Measurements from ENCODE around the gene EPN2.
"Not testable (repeated sequence)": the region's sequence is repeated elsewhere in the genome, so short reads cannot be mapped to it uniquely, and the experiment has no call there.

The EPN2 gene

DNA sequence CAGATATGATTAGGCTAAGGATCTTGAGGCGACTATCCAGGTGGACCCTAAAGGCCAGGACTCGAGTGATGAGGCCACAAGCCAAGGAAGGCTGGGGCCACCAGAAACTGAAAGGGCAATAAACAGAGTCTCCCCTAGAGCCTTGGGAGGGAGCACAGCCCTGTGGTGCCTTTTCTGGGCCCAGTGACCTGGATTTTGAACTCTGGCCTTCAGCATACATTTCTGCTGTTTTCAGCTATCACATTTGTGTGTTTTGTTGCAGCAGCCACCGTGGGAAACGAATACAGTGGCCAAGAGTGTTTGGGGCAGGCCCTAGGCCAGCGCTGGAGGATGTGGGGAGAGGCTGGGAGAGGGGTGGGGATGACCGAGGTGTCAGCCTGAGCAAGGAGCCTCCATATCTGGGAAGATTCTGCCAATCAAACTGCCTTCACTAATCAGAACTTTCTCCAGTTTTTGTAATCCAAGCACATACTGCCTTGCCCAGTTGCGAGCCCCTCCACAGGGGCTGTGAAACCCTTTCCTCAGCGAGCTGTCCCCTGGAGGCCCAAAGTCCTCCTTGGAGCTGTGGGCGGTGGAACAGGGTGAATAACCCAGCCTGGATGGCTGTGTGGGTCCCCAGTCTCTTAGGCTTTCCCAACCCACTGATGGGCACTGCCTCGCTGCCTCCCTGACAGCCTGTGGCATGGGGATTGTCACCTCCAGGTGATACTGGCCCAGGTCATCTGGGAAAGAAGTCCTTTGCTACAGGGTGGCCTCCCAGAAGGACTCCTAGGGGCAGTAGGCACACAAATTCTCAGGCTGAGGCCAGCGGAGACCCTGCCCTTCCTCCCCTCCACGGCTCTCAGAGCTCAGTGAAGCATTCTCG lies 108.6 kb downstream of the EPN2 start:
- DNase-seq (ENCODE audit: low spot score), result no peak

DNA sequence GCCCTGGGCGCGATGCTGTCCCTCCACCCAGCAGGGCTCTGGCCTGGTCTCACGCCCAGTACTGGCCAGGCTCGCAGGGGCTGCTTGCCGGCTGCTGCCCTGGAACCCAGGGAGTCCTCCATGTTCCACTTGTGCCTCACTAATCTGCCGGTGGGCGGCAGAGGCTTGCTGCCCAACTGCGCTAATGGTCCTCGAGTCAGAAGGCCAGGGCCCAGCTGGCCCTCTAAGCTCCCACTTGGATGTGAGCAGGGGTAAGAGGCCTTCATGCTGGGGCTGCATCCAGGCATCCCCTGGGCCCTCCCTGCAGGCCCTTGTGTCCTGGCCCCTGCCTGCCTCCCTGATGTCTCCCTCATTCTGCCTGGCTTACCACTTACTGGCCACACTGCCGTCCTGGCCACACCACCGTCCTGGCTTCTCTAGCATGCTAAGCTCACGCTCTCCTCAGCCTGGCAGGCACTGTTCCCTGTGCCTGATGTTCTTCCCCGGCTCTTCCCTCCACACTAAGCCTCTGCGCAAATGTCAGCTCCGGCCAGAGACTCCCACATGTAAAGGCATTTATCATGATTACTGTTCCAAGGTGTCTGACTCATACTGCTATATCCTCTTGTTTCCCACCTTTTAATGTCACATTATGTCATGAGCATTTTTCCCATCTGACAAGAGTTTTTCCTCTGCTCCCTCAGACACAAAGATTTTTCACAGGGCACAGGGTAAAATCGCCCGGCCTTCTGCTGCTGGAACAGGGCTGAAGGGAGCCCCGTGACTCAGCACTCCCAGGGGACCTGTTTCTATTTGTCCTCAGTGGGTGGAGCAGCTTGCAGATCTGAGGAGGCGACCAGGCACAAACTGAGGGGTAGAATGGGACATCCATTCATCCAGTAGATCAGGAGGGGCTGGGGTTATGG lies 109.4 kb downstream of the EPN2 start:
- peak; percentile 86 for DNase-seq (ENCODE audit: low spot score)

DNA sequence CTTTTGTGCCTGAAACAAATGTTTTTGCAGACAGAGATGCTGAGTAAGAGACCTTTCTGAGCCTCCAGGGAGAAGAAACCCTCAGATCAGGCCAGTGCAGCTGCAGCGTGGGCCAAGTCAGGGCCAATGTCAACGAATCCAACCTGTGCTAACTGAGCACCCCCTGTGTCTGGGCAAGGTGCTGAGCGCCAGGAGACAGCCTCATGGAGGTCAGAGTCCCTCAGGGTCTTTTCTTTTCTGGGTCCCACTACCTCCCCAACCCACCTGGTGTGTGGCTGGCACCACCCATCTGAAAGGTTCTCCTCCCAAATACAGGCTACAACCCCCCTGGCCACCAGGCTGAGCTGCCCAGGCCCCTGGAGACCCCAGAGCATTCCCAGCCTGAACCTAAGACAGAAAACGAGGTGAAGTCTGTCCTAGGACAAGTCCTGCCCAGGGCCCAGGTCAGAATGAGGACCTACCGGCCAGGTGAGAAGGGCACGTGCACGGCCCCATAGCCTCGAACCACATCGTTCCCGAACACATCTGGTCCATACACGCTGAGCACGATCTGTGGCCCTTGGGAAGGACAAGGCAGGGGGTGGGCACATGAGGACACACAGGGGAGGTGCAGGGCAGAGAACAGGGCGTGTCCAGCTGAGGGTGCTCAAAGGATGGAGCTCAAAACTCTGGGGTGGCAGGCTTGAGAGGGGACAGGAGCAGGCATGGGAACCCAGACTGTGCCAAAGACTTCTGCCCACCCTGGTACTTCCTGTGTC lies 110.3 kb downstream of the EPN2 start:
- DNase-seq (ENCODE audit: low spot score), result no peak

DNA sequence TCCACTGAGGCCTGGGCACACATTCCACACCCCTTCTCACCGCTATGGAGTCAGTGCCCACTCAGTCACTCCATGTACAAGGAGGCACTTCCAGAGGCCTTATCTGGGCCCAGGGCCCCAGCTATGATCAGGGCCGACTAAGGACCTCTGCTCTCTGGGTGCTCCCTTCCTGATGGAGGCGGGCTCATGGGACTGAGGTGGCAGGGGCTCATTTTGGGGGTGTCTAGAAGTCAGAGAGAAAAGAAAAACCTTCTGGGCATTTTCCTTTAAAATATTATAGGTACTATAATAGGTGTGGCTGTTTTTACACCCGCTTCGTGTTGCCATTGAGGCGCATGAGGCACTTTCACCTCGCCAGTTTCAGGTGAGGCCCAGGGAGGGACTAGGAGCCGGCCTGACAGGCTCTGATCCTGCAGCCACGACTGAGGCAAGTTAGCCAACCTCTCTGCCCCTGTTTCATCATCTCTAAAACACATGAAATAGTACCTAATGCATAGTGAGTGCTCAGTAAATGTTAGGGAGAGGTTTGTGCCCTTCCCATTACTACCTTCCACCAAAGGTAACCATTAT lies 111.0 kb downstream of the EPN2 start:
- DNase-seq (ENCODE audit: low spot score), result no peak

DNA sequence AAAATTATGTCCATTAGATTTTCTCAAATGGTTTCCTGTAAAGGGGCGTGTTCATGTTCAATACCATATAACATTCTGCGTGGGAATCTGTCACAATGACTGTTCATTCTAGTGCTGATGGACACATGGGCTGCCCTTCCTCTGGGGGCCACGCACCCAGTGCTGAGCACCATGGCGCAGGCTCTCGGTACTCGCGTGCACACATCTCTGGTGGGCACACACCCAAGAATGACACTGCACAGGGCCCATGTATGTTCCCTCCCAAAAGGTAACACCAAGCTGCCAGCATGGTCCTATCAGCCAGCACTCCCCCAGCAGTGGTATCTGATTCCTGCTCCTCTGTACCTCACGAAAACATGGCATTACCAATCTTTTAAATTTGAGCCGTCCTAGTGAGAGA lies 111.6 kb downstream of the EPN2 start:
- no peak for DNase-seq (ENCODE audit: low spot score)

DNA sequence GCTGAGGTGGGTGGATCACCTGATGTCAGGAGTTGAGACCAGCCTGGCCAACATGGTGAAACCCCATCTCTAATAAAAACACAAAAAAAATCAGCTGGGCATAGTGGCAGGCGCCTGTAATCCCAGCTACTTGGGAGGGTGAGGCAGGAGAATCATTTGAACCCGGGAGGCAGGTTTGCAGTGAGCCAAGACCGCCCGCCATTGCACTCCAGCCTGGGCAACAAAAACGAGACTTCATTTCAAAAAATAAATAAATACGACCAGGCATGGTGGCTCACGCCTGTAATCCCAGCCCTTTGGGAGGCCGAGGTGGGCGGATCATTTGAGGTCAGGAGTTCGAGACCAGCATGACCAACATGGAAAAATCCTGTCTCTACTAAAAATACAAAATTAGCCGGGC lies 116.2 kb downstream of the EPN2 start:
- DNase-seq (ENCODE audit: low spot score), result not testable (repeated sequence)

DNA sequence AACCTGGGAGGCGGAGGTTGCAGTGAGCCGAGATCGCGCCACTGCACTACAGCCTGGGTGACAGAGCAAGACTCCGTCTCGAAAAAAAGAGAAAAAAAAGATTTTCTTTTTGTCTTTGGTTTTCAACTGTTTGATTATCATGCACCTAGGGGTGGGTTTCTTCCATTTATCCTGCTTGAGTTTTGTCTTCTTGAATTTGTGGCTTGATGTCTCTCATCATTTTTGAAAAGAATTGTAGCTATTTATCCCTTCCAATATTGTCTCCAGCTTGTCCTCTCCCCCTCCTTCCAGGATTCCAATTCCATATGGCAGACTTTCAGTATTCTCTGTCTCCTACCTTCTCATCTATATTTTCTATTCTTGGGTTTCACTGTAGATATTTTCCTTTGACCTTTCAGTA lies 117.6 kb downstream of the EPN2 start:
- DNase-seq (ENCODE audit: low spot score), result no peak

DNA sequence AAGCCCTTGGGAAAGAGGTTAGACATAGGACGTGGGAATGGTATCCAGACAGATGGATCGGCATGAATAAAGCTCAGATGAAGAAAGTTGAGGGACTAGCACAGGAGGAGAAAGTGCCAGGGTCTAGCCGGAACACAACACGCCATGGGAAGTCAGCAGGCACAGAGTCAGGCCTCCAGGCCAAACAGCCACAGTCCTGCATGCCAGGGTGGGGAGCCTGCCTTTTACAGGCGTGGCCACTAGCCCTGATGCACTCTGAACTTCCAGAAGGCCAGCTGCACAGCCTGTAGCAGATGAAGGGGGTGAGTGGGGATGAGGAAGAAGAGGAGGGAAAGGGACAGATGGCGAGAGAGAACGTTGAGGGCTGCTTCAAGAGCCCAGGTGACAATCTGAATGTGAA lies 120.2 kb downstream of the EPN2 start:
- no peak for DNase-seq (ENCODE audit: low spot score)

DNA sequence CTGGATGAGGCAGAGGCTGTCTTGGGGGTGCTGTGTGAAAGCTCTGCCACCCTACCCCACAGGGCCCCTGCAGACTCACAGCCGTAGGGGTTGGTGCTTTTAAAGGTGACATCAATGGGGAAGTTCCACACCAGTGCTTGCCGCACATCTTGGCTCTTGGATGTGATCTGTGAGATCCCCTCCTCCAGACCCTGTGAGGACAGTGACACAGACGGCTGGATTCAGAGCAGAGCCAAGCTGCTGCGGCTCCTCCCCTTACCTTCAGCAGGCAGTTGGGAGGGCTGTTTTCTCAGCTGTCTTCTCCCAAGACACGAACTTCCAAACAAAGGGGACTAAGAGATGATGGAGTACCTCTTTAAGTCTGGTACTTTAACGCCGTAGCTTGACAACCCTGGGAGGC lies 120.6 kb downstream of the EPN2 start:
- no peak for DNase-seq (ENCODE audit: low spot score)

DNA sequence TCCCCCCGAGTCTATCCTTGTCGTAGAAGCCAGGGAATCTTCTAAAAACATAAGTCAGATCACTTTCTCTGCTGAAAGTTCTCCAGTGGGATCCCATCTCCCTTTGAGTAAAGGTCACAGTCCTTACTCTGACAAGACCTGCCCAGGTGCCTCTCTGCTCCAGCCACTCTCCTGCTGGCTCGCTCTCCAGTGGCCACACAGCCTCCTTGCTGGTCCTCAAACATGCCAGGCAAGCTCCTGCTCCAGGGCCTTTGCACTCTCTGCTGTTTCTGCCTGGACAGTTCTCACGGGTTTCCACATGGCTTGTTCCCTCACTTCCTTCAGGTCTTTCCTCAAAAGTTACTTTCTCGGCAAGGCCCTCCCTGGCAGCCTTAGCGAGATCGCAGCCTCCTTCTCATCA lies 122.0 kb downstream of the EPN2 start:
- DNase-seq (ENCODE audit: low spot score), result no peak

DNA sequence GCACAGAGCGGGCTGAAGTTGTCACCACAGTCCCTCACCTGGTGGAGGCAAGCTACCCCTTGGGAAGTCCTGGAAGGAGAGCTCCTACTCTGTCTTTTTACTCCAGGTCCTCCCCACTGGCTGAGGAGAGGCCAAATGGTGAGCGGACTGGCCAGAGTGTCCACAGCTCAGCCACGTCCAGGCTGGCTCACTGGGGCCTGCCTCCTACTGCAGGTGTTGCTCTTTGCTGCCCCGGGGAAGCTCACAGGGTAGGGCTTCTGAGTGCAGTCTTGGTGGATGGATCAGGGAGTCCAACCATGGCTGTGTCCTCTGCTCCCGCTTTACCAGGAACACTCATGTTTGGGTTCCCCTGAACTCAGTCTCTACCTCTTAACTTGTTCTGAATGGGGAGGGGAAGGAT lies 122.7 kb downstream of the EPN2 start:
- DNase-seq (ENCODE audit: low spot score), result no peak

DNA sequence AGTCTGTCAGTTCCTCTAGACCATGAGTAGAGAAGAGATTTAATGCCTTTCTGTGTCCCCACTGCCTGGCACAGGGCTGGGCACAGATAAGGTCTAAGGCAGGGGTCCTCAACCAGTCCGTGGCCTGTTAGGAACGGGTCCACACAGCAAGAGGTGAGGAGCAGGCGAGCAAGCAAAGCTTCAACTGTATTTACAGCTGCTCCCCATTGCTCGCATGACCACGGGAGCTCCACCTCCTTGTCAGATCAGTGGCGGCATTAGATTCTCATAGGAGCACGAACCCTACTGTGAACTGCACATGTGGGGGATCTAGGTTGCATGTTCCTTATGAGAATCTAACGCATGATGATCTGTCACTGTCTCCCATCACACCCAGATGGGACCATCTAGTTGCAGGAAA lies 123.6 kb downstream of the EPN2 start:
- DNase-seq (ENCODE audit: low spot score), result no peak

DNA sequence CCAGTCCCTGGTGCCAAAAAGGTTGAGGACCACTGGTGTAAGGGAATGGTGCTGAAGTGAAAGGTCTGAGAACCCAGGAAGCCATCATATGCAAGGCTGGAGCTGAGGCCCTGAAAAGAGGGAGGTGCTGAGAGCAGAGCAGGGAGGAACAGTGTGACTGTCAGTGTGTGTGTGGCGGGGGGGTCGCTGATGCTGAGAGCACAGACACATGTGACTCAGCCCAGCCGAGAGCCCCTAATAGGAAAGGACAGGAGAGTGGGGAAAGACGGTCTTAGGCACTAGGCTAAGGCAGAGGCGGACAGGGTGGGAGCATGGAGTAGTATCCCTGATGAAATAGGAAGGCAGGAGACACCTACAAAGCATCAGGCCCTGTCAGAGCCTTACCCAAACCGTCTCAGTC lies 124.2 kb downstream of the EPN2 start:
- DNase-seq (ENCODE audit: low spot score), result no peak

DNA sequence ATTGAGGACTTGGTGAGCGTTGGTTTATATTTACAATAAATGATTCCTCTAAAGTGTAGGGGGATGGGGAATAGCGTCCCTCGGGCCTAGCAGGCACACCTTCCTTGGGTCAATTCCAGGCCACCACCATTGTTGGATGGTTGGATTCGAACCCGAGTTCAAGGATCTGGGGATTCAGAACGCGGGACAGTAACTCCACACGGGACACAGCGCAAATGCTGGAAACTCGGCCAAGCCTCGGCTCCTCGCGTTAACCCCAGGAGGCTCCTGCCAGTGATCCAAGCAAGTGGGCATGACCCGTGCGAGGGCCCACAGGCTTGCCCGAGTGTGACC lies 124.7 kb downstream of the EPN2 start:
- DNase-seq (ENCODE audit: low spot score), result no peak

DNA sequence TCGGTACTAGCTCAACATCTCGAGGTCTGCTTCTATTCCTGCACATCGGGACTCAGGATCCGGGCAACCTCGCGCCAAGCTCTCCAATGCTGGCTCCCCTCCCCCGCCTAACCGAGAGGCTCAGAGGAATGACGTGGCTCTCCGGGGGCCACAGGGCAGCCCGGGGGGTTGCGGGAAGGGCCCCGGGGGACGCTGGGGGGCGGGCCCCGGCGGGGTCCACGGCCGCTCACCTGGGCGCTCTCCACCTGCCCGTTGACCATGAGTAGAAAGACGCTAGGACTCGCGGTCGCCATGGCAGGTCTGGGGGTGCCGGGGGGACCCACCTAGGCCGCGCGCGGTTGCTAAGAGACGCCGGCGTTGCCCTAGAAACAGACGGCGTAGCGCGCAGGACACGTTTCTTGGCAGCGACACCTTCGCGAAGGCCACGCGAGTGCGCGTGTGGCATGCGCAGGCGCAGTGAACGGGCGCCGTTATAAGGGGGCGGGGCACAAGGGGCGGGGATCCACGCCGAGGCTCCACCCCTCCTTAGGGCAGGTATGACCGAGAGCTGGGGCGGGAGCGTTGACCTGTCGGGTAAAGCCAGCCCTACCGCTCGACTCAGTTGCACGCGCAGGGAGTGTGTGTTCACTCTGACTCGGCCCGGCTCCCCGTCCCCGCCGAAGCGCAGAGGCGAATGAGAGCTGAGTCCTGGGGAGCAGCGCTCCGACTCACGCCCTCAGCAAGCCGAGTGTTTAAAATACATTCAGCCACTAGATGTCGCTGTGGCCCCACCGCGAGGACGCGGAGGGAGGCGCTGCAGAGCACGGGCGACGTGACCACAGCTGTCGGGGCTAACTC lies 125.3 kb downstream of the EPN2 start, which contains the start of gene B9D1:
B9D1 (minus strand) TSS at position 447 of the 837 bp plus-strand sequence; CDS start at position 293, 154 bp downstream.
- peak; percentile 98 for DNase-seq (ENCODE audit: low spot score)

DNA sequence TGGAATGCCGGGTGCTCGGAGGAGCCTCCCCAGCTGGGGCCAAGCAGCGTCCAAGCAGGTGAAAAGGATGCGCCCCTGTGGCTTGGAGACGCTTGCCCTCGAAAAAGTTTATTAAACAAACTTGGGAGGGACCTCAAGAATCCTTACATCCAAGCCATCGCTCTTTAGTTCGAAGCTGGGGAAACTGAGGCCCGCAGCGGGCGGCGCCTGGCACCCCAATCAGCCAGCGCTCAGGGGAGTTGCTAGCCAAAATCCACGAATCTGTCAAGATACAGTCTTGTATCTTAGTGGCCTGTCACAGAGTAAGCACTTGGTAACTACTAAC lies 125.9 kb downstream of the EPN2 start:
- no peak for DNase-seq (ENCODE audit: low spot score)

DNA sequence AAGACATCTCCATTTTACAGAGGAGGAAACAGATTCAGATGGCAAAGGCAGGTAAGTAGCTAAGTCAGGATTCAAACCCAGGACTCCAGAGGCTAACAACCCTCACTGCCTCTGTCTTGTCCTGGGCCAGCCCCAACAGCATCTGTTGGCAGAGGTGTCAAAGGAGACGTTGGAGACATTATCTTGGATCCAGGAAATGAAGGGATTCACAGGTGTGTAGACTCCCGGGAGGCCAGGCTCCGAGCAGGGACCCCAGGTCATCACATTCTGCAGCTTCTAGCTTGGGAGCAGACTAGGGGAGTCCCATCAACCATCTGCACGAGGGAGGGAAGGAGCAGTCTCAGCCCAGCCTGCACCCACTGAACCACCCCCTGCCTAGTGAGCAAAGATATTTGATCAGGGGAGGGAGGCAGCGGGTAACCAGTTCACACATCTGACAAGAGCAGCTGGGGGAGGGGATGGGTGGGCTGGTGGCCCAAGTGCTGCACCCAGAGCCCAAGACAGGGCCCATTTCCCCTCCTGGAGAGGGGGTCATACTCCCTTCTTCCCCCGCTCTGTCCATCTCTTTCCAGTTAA lies 126.4 kb downstream of the EPN2 start:
- no peak for DNase-seq (ENCODE audit: low spot score)

DNA sequence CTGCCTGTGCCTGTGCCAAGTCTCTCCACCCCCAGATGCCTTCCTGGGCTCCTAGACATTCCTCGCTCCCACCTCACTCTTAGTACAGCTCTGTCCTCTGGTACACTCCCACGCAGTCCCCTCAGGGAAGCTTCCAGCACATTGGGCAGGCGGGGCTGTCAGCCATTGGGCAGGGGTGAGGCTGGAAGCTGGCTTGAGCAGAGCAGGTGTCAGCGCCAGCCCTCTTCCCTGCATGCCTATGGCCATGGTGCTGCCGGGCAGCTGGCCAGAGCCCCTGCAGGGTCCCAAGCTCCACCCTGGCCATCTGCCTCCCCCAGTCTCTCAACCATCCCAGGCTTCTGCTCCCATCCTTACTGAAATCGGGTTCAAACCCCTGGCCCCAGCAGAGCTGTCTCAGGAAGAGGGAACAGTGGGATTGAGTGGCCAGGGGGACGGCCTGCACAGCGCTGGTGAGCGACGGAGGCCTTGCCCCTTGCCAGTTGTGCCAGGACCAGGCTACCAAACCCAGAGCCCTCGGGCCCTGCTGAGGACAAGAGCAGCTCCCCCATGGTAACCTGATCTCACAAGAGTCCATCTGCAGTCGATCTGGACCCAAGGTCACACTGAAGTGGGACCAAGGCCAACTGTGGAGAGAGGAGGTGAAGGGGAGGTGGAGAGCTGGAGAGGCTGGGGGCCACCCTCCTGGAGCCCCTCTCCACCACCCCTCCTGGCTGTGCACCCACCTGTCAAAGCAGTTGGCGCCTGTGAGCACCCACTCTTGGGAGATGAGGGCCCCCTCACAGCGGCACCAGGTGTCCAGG lies 127.7 kb downstream of the EPN2 start:
- DNase-seq (ENCODE audit: low spot score), result no peak

DNA sequence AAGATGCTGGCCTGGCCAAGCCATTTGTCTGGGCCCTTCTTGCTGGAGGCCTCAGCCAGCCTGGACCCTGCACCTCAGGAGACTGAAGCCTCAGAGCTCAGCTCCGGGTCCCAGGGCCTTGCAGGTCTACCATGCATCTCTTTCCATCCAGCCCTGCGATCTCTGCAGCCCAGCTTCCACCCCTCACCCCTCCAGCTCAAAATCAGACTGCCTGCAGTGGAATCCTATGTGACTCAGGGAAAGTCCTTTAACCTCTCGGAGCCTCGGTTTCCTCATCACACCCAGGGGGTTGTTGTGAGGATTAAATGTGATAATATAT lies 128.3 kb downstream of the EPN2 start:
- no peak for DNase-seq (ENCODE audit: low spot score)

Data from AG08395 (cell line).